GM12891 (cell line): ENCODE data around the gene TNS3.

ENCODE experiments used
- DNase-seq: peaks from one replicate; pipeline ENCODE4 v3.0.0; 2011; ENCODE audit warnings: low spot score; ENCODE audit not compliant: insufficient read length
- FAIRE-seq: peaks from 2 replicates; lab custom pipeline; 2011; peaks lifted over from hg19 to GRCh38; lab: Jason Lieb, UNC
- PAX5 ChIP-seq: IDR thresholded peaks from 2 replicates; pipeline ENCODE4 v1.6.1; 2011; ENCODE audit warnings: low read length, moderate library complexity, mild to moderate bottlenecking; ENCODE audit not compliant: insufficient read depth, severe bottlenecking
- POLR2A ChIP-seq: IDR thresholded peaks from 2 replicates; pipeline ENCODE4 v1.6.1; 2011; ENCODE audit warnings: low read depth, low read length, control low read depth
- POLR2AphosphoS5 ChIP-seq: IDR thresholded peaks from 2 replicates; pipeline ENCODE4 v1.6.1; 2011; ENCODE audit warnings: low read depth, low read length, control low read depth
- POU2F2 ChIP-seq: IDR thresholded peaks from 2 replicates; pipeline ENCODE4 v1.6.1; 2011; ENCODE audit warnings: low read depth, mild to moderate bottlenecking, control low read depth, low read length, moderate library complexity
- SPI1 ChIP-seq: IDR thresholded peaks from 2 replicates; pipeline ENCODE4 v1.6.1; 2011; ENCODE audit warnings: low read depth, low read length, control low read depth
- TAF1 ChIP-seq: IDR thresholded peaks from 2 replicates; pipeline ENCODE4 v1.6.1; 2011; ENCODE audit warnings: low read depth, low read length, control low read depth

Gene TNS3

GRCh38 chr7:47314248-47314647 lies 267.7 kb downstream of the TNS3 start:
- no peak for DNase-seq
- TF ChIP-seq POLR2AphosphoS5: no peak
- no peak for TF ChIP-seq POLR2A
- TF ChIP-seq PAX5: no peak
- TF ChIP-seq SPI1: no peak
- no peak for TF ChIP-seq TAF1
- no peak for TF ChIP-seq POU2F2
- FAIRE-seq: no peak

- FAIRE-seq: no peak
- DNase-seq: no peak
Observed at GRCh38 chr7:47313564-47313963, 268.3 kb downstream of the TNS3 start.

GRCh38 chr7:47311891-47312290 lies 270.0 kb downstream of the TNS3 start:
- TF ChIP-seq TAF1: no peak
- no peak for DNase-seq
- FAIRE-seq: no peak

More at GRCh38 chr7:47313564-47313963, 268.3 kb downstream of the TNS3 start:
- no peak for TF ChIP-seq TAF1
- no peak for TF ChIP-seq POU2F2
- TF ChIP-seq PAX5: no peak
- TF ChIP-seq SPI1: no peak
- TF ChIP-seq POLR2AphosphoS5: no peak
- TF ChIP-seq POLR2A: no peak

GRCh38 chr7:47310020-47310419 lies 271.9 kb downstream of the TNS3 start:
- FAIRE-seq: no peak
- no peak for TF ChIP-seq SPI1
- no peak for DNase-seq

GRCh38 chr7:47308808-47309207 lies 273.1 kb downstream of the TNS3 start:
- FAIRE-seq: no peak
- TF ChIP-seq POLR2A: no peak
- no peak for TF ChIP-seq POLR2AphosphoS5
- TF ChIP-seq POU2F2: no peak
- no peak for TF ChIP-seq SPI1
- TF ChIP-seq TAF1: no peak
- no peak for TF ChIP-seq PAX5
- no peak for DNase-seq

- TF ChIP-seq POU2F2 (no peak), SPI1 (no peak), PAX5 (no peak), TAF1 (no peak), POLR2A (no peak), POLR2AphosphoS5 (no peak)
- FAIRE-seq: no peak
- DNase-seq: no peak
Observed at GRCh38 chr7:47307311-47307710, 274.6 kb downstream of the TNS3 start.

GRCh38 chr7:47304727-47305719 lies 276.9 kb downstream of the TNS3 start:
- DNase-seq: no peak
- FAIRE-seq: no peak
- no peak for TF ChIP-seq TAF1
- no peak for TF ChIP-seq POU2F2
- TF ChIP-seq POLR2A: no peak
- no peak for TF ChIP-seq POLR2AphosphoS5
- no peak for TF ChIP-seq PAX5
- TF ChIP-seq SPI1: no peak

- FAIRE-seq (no peak), DNase-seq (no peak)
- TF ChIP-seq POU2F2 (no peak), PAX5 (no peak), SPI1 (no peak), TAF1 (no peak)
Observed at GRCh38 chr7:47303695-47304453, 278.0 kb downstream of the TNS3 start.

- TF ChIP-seq TAF1 (no peak), POLR2AphosphoS5 (no peak), SPI1 (no peak), POU2F2 (no peak), POLR2A (no peak), PAX5 (no peak)
- FAIRE-seq (no peak), DNase-seq (no peak)
Observed at GRCh38 chr7:47303014-47303694, 278.8 kb downstream of the TNS3 start.

- FAIRE-seq (no peak), DNase-seq (no peak)
- TF ChIP-seq POLR2AphosphoS5 (no peak), POU2F2 (no peak), TAF1 (no peak), POLR2A (no peak), SPI1 (no peak), PAX5 (no peak)
Observed at GRCh38 chr7:47302560-47302959, 279.4 kb downstream of the TNS3 start.
